Measurements from ENCODE around the gene DAAM2.

DNA sequence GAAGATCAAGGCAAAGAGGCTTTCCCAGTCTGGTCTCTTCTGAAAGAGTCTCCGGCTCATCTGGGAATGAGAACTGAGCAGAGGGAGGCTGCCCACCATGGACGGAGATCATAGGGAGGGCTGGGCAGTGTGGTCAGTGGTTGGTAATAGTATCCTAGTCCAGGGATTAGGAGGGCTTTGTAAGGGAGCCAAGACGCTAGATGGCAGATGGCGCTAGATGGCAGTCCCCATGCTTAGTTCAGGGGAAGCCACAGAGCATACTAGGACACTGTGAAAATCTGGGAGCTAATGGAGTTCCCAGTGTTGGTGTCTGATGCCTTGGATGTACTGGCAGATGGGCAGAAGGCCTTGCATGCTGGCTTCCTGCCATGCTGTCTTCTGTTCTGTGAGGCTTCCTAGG, 21.7 kb upstream of the DAAM2 start:
- TF ChIP-seq CTCF (IDR thresholded peaks at IDR 0.05) (no peak), POLR2A (IDR thresholded peaks at IDR 0.05; ENCODE audit: low read length) (no peak), MAX (IDR thresholded peaks at IDR 0.05) (no peak), HDAC2 (IDR thresholded peaks at IDR 0.05) (no peak), SMC3 (IDR thresholded peaks at IDR 0.05) (no peak), NFE2L2 (conservative IDR thresholded peaks at IDR 0.05; ENCODE audit: low read length) (no peak), RFX5 (IDR thresholded peaks at IDR 0.05) (no peak), CBX8 (IDR thresholded peaks at IDR 0.05) (no peak), ESRRA (IDR thresholded peaks at IDR 0.05; ENCODE audit: borderline replicate concordance, low read length) (no peak), KDM5A (IDR thresholded peaks at IDR 0.05) (no peak), ZC3H11A (IDR thresholded peaks at IDR 0.05) (no peak), CEBPB (IDR thresholded peaks at IDR 0.05) (no peak), EP300 (IDR thresholded peaks at IDR 0.05) (no peak)
